Right lobe of liver (tissue), 6 donors: ENCODE measurements around the gene CIDEA. TPM values are rescaled to one million over a fixed set of nuclear protein-coding genes. Genes with fewer than 3 reads are reported as not detected.

Source experiments
- ATAC-seq, 4 donors: fragments of 200-7000 bp; cut with Tn5 transposase; one replicate each; pipeline ENCODE4 v1.9.1; 2020; ENCODE audit warnings: mild to moderate bottlenecking in 4 of 4, moderate library complexity in 4 of 4
- DNase-seq, 3 donors: peaks; one replicate each; pipeline ENCODE4 v3.0.0-alpha.2; 2020
- H3K27ac ChIP-seq, 3 donors: fragments of 200-600 bp; one replicate each; pipeline ENCODE4 v1.8.0; 2022
- H3K27me3 ChIP-seq, 2 donors: fragments of 200-600 bp; one replicate each; pipeline ENCODE4 v1.8.0; 2022
- H3K36me3 ChIP-seq, 4 donors: fragments of 200-600 bp; sonication (generic) in 1 of 4; one replicate each; pipeline versions ENCODE4 v1.5.1 to v1.8.0; 2017 to 2022; ENCODE audit warnings: control low read depth in 1 of 4
- H3K4me1 ChIP-seq, 4 donors: fragments of 200-600 bp; sonication (generic) in 1 of 4; one replicate each; pipeline versions ENCODE4 v1.5.1 to v1.8.0; 2017 to 2022; ENCODE audit warnings: control low read depth in 1 of 4
- H3K4me3 ChIP-seq, 3 donors: fragments of 200-600 bp; one replicate each; pipeline ENCODE4 v1.8.0; 2022
- H3K9me3 ChIP-seq, 4 donors: fragments of 200-600 bp; sonication (generic) in 1 of 4; one replicate each; pipeline versions ENCODE4 v1.5.1 to v1.8.0; 2017 to 2022; ENCODE audit warnings: control low read depth in 1 of 4
- POLR2A ChIP-seq: fragments of 450-650 bp; IDR thresholded peaks from one replicate; pipeline ENCODE4 v1.6.1; 2017; ENCODE audit warnings: antibody characterized with exemption, mild to moderate bottlenecking
- WGBS: methylation state at CpG from one replicate; pipeline ENCODE4 v1.1.6; 2018; ENCODE audit warnings: low coverage, low lambda C conversion rate; ENCODE audit not compliant: insufficient coverage; ENCODE audit errors: missing lambda C conversion rate; 5-methylcytosine and 5-hydroxymethylcytosine counted together
- intact Hi-C, 2 donors: fragments of 100-400 bp; cut with DNase I; formaldehyde crosslinking; loops; one replicate each; pipeline versions ENCODE4 v1.11.2 to v1.14.1; 2022
- total RNA-seq, 6 experiments: library from RNA; depleted of rRNA in 2 of 6; stranded (reverse); fragments of >200 nt in 2 of 6; fragmentation: NEBNext Ultra II Directional in 3 of 6; extraction: Animal tissue kit (Norgen Biotek cat#: 25700) in 3 of 6; gene quantifications; one replicate each; pipeline versions ENCODE4 v1.1.0 to v1.2.4, GENCODE V29; 2016 to 2023
- TF ChIP-seq, protein P1 (sequence below), 4 donors: fragments of 200-600 bp in 3 of 4; fragments of 450-650 bp in 1 of 4; IDR thresholded peaks; one replicate each; pipeline versions ENCODE4 v1.5.1 to v1.8.0; 2016 to 2022; ENCODE audit warnings: antibody characterized with exemption in 4 of 4, mild to moderate bottlenecking in 2 of 4
- donor health status: DM: no; HTN: yes; CAD: no.
- donor health status: DM: no; HTN: no; CAD: no.
- donor health status: DM: no; HTN: no; CAD: no.
- donor health status: DM: no; HTN: yes; CAD: no.
- donor health status: DM: no; HTN: yes; CAD: no.

Gene CIDEA
- total RNA-seq, 6 experiments from 2014 or later: not detected

GRCh38 chr18:12304351-12305210, 50.4 kb downstream of the CIDEA start:
- DNase-seq (peak in 2 of 3 donors; percentile 62 to 67), ATAC-seq (peak; percentile 22 to 54 (median 42))
- TF ChIP-seq, protein P1, sequence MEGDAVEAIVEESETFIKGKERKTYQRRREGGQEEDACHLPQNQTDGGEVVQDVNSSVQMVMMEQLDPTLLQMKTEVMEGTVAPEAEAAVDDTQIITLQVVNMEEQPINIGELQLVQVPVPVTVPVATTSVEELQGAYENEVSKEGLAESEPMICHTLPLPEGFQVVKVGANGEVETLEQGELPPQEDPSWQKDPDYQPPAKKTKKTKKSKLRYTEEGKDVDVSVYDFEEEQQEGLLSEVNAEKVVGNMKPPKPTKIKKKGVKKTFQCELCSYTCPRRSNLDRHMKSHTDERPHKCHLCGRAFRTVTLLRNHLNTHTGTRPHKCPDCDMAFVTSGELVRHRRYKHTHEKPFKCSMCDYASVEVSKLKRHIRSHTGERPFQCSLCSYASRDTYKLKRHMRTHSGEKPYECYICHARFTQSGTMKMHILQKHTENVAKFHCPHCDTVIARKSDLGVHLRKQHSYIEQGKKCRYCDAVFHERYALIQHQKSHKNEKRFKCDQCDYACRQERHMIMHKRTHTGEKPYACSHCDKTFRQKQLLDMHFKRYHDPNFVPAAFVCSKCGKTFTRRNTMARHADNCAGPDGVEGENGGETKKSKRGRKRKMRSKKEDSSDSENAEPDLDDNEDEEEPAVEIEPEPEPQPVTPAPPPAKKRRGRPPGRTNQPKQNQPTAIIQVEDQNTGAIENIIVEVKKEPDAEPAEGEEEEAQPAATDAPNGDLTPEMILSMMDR (IDR thresholded peaks at IDR 0.05): no peak
- TF ChIP-seq POLR2A: no peak
- no peaks in the 10 kb centered on the region for H3K9me3 ChIP-seq
- H3K4me3 ChIP-seq: no peak overlapping the region
- no peak overlapping the region for H3K27ac ChIP-seq
- H3K4me1 ChIP-seq: peaks cover 0 to 3% (median 0%) of the 10 kb centered on the region in 4 donors
- H3K27me3 ChIP-seq: no peaks in the 10 kb centered on the region
- no peaks in the 10 kb centered on the region for H3K36me3 ChIP-seq
- intact Hi-C loops: no loop called here
- 57% methylated on average over 15 of the region's 19 CpGs for WGBS

GRCh38 chr18:12305211-12305610, 51.0 kb downstream of the CIDEA start:
- H3K4me3 ChIP-seq: no peak overlapping the region
- no peaks in the 10 kb centered on the region for H3K27me3 ChIP-seq
- ATAC-seq (no peak), DNase-seq (no peak)
- intact Hi-C loops: no loop called here
- WGBS: 70% methylated on average over 7 of the region's 12 CpGs
- H3K36me3 ChIP-seq: no peaks in the 10 kb centered on the region
- H3K9me3 ChIP-seq: no peaks in the 10 kb centered on the region
- H3K27ac ChIP-seq: no peak overlapping the region
- TF ChIP-seq, protein P1 (IDR thresholded peaks at IDR 0.05): no peak
- no peak for TF ChIP-seq POLR2A
- peaks cover 0 to 3% (median 0%) of the 10 kb centered on the region in 4 donors for H3K4me1 ChIP-seq

DNA sequence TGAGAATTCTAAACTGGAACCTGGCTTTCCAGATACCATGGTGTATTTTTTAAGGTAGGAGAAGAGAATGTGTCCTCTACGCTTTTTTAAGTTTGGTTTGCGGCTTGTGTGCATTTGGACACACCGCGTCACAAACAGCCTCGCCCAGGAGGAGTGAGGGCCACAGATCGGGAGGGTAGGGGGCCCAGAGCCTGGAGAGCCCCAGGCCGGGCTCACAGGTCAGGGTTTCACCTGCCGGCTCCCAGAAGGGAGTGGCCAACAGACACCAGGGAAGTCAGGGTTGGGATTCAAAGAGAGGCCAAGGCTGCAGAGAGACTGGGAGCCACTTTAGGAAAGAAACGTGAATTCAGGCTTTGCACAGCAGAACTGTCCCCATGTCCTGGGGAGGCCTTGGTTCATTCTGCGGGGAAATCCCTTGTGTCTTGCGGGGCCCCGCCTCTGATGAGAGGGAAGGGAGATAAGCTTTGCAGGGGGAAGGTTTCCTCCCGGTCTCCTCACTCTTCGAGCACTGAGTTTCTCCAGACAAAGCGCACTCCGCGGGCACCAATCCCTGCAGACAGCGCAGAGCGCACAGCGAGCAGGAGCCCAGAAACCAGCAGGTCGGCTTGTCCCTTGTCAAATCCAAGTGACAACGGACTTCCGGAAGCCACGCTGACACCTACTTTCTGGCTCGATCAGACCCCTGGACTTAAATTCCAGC, 51.9 kb downstream of the CIDEA start:
- H3K36me3 ChIP-seq: no peaks in the 10 kb centered on the region
- TF ChIP-seq POLR2A: no peak
- TF ChIP-seq, protein P1 (IDR thresholded peaks at IDR 0.05): no peak
- DNase-seq: no peak
- peaks cover 0 to 3% (median 0%) of the 10 kb centered on the region in 4 donors for H3K4me1 ChIP-seq
- H3K27ac ChIP-seq: no peak overlapping the region
- no peak overlapping the region for H3K4me3 ChIP-seq
- WGBS: 37% methylated on average over 11 of the region's 25 CpGs
- ATAC-seq: no peak
- no peaks in the 10 kb centered on the region for H3K9me3 ChIP-seq
- intact Hi-C loops: no loop called here
- H3K27me3 ChIP-seq: no peaks in the 10 kb centered on the region

DNA sequence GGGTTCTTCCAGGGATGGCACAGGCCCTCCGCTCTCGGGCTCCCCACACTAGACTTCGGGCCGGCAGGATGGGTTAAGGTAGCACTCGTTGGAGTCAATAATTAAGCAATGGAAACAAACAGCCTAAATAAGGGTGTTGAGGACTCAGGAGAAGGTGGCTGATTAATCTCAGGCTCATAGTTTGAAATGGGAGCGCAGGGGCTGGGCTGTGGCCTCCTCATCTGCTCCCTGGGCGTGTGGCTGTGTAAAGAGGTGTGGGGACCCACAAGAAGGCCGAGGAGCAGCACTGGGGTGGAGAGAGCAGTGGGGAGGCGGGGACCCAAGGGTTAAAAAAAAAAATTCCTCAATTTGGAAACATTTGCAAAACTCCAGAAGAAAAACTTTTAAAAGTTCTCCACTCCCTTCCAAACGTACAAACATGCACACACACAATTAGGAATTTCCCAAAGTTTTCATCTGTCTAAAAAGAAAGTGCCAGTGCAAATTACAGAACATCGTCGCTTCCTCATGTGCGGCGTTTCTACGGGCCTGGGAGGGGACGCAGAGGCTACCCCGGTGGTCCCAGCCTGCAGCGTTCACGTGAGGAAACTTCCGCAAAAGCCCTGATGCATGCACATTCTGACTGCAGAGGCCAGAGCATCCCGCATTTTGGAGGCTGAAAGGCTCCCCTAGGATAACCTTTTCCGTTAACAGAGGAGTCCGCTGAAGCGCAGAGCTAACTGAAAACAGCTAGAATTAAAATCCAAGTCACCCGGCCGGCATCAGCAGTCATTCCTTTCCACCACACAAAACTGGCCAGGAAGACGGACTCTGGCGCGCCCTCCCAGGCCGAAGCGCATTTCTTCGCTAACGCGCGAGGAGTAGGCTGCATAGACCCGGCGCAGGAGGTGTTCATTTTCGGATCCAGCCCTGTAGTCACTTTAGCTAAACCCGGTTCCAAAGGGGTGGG, 52.9 kb downstream of the CIDEA start:
- intact Hi-C loops: no loop called here
- TF ChIP-seq, protein P1 (IDR thresholded peaks at IDR 0.05): no peak
- no peak for TF ChIP-seq POLR2A
- no peaks in the 10 kb centered on the region for H3K9me3 ChIP-seq
- DNase-seq (no peak), ATAC-seq (peak; percentile 28 to 40 (median 40))
- H3K27me3 ChIP-seq: no peaks in the 10 kb centered on the region
- H3K4me1 ChIP-seq: peaks cover 0 to 3% (median 0%) of the 10 kb centered on the region in 4 donors
- H3K27ac ChIP-seq: peak overlapping the region; percentile 50 to 83 (median 78)
- H3K4me3 ChIP-seq: peak overlapping the region; percentile 25 to 52 (median 27)
- 13% methylated on average over 28 of the region's 39 CpGs for WGBS
- H3K36me3 ChIP-seq: no peaks in the 10 kb centered on the region
